GM19193 (cell line): ENCODE results near the gene NDC80.

ENCODE experiments used
- POLR2A ChIP-seq: IDR thresholded peaks from 4 replicates; pipeline ENCODE4 v1.6.1; 2011; ENCODE audit not compliant: insufficient read depth, insufficient read length; ENCODE audit errors: extremely low read depth

Gene NDC80

GRCh38 chr18:2571200-2572170, at the start of gene NDC80, which contains the start of gene METTL4:
TSS of gene NDC80 (plus strand) at chr18:2571557. CDS start at chr18:2572986, 1,429 bp downstream.
TSS of gene METTL4 (minus strand) at chr18:2571505. CDS start at chr18:2567216, 4,289 bp downstream.
- TF ChIP-seq POLR2A, result peak; percentile 64

- no peak for TF ChIP-seq POLR2A
Observed at GRCh38 chr18:2522112-2522511, 49.2 kb upstream of the NDC80 start.

GRCh38 chr18:2526329-2526728, 45.0 kb upstream of the NDC80 start:
- TF ChIP-seq POLR2A, result no peak

GRCh38 chr18:2529154-2529553, 42.2 kb upstream of the NDC80 start:
- TF ChIP-seq POLR2A, result no peak

- no peak for TF ChIP-seq POLR2A
Observed at GRCh38 chr18:2531751-2532150, 39.6 kb upstream of the NDC80 start.

GRCh38 chr18:2532797-2533196, 38.6 kb upstream of the NDC80 start:
- no peak for TF ChIP-seq POLR2A

GRCh38 chr18:2534906-2535305, 36.5 kb upstream of the NDC80 start:
- TF ChIP-seq POLR2A, result no peak

GRCh38 chr18:2535419-2535910, 35.9 kb upstream of the NDC80 start:
- TF ChIP-seq POLR2A, result no peak

GRCh38 chr18:2536063-2536462, 35.3 kb upstream of the NDC80 start:
- TF ChIP-seq POLR2A, result no peak

GRCh38 chr18:2536493-2536892, 34.9 kb upstream of the NDC80 start:
- TF ChIP-seq POLR2A, result no peak

- TF ChIP-seq POLR2A, result no peak
Observed at GRCh38 chr18:2537296-2537695, 34.1 kb upstream of the NDC80 start.

GRCh38 chr18:2538236-2538635, 33.1 kb upstream of the NDC80 start:
- TF ChIP-seq POLR2A, result no peak

GRCh38 chr18:2538844-2539243, 32.5 kb upstream of the NDC80 start:
- no peak for TF ChIP-seq POLR2A

GRCh38 chr18:2540575-2540974, 30.8 kb upstream of the NDC80 start:
- no peak for TF ChIP-seq POLR2A

GRCh38 chr18:2545155-2545554, 26.2 kb upstream of the NDC80 start:
- no peak for TF ChIP-seq POLR2A
